Body of pancreas (tissue), 4 donors: Measurements from ENCODE around the gene PRC1.

ENCODE experiments used
- POLR2A ChIP-seq, 3 donors: fragments of 450-650 bp; IDR thresholded peaks; one replicate each; pipeline ENCODE4 v1.6.1; 2016; ENCODE audit warnings: antibody characterized with exemption in 3 of 3, mild to moderate bottlenecking in 2 of 3
- TF ChIP-seq, protein P1 (sequence below), 7 experiments: fragments of 450-650 bp in 4 of 7; fragments of 200-600 bp in 3 of 7; sonication (generic) in 3 of 7; IDR thresholded peaks; one replicate each; pipeline ENCODE4 v1.5.1; 2016 to 2019; ENCODE audit warnings: antibody characterized with exemption in 7 of 7

DNA sequence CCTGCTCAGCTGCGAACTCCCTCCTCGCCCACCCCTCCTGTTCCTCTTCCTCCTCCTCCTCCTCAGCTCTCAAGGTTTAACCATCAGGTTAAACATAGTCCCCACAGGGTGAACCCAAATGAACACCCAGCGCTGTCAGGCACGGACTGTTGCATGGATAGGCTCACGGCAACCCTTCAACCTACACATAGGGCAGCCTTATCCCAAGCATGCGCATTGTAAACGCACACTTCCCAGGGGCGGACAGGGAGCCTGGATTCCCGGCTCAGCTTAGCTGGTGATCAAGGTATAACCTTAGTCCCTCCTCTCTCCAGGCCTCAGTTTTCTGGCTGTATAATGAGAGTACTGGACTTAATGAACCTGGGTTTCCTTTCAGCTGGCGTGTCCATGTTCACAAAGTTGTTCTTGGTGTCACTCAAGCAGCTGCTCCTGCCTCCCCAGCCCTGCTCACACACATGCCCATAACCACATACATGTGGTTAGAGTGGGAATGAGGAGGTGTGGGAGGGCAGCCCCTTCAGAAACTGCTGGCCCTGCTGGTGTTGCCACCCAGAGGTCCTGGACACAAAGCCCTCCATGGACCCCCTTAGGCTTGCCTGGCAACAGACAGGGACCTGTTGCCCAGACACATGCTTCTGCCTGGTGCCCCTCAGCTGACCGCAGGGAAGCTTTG is 49.0 kb upstream of the PRC1 start:
- TF ChIP-seq, protein P1, sequence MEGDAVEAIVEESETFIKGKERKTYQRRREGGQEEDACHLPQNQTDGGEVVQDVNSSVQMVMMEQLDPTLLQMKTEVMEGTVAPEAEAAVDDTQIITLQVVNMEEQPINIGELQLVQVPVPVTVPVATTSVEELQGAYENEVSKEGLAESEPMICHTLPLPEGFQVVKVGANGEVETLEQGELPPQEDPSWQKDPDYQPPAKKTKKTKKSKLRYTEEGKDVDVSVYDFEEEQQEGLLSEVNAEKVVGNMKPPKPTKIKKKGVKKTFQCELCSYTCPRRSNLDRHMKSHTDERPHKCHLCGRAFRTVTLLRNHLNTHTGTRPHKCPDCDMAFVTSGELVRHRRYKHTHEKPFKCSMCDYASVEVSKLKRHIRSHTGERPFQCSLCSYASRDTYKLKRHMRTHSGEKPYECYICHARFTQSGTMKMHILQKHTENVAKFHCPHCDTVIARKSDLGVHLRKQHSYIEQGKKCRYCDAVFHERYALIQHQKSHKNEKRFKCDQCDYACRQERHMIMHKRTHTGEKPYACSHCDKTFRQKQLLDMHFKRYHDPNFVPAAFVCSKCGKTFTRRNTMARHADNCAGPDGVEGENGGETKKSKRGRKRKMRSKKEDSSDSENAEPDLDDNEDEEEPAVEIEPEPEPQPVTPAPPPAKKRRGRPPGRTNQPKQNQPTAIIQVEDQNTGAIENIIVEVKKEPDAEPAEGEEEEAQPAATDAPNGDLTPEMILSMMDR (IDR thresholded peaks at IDR 0.05) = no peak
- no peak for TF ChIP-seq POLR2A (IDR thresholded peaks at IDR 0.05)
